NCI-H2196 treated with DMSO at 0.1 percent for 48 hours (cell line): ENCODE measurements around the gene CTCF.

ENCODE experiments used
- DNase-seq: peaks from one replicate; lab custom pipeline; 2025; ENCODE audit not compliant: unreplicated experiment; lab: John Stamatoyannopoulos, UW

Gene CTCF

DNA sequence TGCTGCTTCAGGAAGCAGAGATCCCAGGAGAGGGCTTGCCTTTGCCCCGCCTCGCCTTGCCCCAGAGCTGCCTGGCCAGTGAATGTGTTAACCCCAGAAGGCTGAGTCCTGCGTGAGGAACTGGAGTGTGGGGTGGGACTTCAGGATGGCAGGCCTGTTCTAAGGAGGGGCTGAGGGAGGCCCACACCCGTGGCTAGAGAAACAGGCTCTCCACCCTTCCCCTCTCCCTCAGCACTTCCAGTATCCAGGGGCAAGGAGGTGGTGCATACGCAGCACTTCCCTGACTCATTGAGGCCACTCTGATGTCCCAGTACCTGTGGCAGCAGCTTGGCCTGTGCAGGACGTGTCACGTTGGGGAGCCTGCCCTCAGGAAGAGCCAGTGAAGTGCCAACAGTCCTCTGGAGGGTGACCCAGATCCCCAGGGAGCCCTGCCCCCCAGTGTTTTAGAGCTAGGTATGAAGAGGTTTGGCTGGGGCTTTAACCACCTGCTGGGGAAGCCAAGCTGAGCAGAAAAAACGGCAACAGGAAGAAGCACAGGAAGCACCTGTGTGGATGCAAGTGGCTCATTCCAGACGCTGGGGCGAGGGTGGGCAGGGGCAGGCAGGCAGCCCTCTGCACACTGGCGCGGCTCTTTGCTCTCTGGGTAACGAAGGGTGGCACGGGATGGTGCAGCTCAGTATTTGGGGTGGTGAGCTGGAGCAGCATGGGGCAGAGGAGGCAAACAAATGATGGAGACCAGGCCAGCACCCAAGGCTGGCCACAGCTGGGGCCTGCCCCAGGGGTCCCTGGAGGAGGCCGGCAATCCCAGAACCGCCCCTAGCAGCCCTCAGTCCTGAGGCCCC, 14.7 kb upstream of the CTCF start:
- DNase-seq = no peak

GRCh38 chr16:67548265-67549126, 13.8 kb upstream of the CTCF start:
- no peak for DNase-seq

- DNase-seq = no peak
These were observed 13.1 kb upstream of the CTCF start for GRCh38 chr16:67549240-67549639.

DNA sequence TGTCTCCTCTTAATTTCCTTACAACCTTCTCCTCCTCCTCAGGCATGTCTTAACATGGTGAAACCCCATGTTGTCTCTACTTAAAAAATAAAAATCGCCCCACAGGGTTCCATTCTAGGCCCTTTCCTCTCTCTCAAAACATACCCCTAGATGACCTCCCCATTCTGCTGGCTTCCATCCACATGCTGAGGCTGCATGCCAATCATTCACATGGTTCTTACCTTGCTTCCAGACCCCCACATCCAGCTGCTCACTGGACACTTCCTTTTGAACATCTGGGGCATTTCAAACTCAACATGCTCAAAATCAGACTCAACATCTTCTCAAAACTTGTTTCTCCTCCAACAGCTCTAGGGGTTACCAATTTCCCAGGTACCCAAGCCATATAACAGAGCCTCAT, 12.4 kb upstream of the CTCF start:
- DNase-seq = no peak

- DNase-seq = no peak
These were observed 11.2 kb upstream of the CTCF start for GRCh38 chr16:67551091-67551490.

- DNase-seq = no peak
These were observed 10.4 kb upstream of the CTCF start for GRCh38 chr16:67551972-67552371.

- no peak for DNase-seq
These were observed 9.8 kb upstream of the CTCF start for GRCh38 chr16:67552476-67552875.

DNA sequence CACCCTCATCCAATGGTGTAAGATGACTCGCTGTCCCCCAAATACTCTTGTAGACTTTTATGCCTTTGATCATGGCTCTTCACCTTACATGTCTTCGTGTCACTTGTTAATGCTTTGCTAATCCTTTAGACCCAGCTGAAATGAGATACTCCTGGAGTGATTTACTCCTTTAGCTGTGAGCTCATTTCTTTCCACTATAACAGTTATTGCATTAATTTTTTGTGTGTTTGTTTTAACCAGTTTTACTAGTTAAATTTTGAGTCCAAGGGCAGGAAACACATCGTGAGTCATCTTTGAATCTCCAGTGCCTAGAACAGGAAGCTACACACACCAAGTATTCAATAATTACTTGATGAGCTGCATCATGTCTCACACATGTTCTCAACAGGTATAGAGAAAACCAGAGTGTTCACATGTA, 6.5 kb upstream of the CTCF start:
- no peak for DNase-seq

DNA sequence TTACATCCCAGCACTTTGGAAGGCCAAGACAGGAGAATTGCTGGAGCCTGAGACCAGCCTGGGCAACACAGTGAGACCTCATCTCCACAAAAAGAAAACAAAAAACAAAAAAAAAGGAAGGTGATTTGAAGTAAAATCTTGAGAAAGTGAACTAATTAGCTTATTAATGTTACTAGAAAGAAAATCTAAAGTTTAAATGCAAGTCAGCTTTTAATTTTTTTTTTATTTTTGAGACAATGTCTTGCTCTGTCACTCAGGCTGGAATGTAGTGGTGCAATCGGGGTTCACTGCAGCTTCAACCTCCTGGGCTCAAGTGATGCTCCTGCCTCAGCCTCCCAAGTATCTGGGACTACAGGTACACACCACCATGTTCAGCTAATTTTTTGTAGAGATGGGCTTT, 3.5 kb upstream of the CTCF start:
- no peak for DNase-seq

- DNase-seq = no peak
These were observed 1.4 kb upstream of the CTCF start for GRCh38 chr16:67560827-67561342.

GRCh38 chr16:67561501-67561823, 864 bp upstream of the CTCF start:
- no peak for DNase-seq

DNA sequence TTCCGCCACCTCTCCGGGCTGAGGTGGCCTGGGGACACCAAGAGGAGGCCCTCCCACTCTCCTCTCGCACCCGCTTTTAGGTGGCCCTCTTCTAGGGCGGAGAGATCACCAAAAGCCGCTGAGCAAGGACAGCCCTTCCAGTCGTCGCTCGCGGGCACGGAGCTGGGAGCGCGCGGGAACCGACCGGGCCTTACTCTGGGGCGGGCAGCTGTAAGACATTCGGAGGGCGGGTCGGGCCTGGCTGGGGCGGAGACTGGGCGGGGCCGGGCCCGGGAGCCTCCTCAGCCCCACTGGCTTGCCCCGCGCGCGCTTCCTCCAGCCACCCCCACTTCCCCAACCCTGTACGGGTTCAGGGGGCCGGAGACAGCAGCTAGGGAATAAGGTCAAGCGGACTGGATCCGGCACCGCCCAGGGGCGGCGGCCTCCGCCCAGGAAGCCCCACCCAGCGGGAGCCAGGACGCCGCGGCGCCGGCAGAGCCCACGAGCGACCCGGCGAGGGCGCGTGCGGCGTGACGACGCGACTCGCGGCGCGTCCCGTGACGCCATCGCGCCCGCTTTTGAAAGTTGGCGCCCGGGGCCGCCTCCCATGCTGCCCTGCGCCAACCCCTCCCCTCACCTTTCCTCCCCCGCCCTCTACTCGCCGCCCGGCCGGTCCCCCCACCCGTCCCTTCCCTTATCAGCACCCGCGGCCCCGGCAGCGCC, 351 bp upstream of the CTCF start:
- peak; percentile 76 for DNase-seq

- no peak for DNase-seq
These were observed 787 bp downstream of the CTCF start for GRCh38 chr16:67562918-67563707.

DNA sequence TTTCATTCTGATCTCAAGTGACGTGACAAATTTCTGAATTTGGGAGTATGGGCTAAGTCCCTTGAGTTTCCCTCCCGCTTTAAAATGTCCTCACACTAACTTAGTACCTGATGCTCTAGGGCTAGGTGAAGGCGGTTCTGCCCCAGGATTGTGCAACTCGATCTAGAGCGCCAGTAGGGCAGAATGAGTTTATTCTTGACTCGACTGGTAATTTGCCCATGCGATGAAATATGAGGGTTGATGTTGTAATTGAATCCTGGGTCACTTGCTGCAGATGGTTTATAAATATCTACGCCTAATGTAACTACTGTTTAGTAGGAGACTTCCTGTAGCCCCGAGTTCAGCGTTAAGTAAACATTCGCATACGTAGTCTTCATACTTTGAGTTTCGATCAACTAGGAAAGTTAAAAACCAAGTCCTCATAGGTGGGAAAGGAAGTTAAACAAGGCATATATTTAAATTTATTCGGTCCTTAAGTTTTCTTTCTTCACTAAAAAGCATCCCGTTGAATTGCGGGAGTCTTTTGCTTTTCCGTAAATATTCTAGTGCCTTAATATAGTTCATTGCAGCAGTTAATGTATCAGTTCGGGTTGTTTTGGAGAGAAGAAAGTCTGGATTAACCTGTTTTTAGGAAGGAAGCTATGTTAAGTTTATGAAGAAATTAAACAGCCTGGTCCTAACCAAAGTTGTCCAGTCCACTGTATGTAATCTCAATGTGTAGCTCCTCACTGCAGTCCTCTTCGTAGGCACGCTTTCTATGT, 1.6 kb downstream of the CTCF start:
- no peak for DNase-seq

DNA sequence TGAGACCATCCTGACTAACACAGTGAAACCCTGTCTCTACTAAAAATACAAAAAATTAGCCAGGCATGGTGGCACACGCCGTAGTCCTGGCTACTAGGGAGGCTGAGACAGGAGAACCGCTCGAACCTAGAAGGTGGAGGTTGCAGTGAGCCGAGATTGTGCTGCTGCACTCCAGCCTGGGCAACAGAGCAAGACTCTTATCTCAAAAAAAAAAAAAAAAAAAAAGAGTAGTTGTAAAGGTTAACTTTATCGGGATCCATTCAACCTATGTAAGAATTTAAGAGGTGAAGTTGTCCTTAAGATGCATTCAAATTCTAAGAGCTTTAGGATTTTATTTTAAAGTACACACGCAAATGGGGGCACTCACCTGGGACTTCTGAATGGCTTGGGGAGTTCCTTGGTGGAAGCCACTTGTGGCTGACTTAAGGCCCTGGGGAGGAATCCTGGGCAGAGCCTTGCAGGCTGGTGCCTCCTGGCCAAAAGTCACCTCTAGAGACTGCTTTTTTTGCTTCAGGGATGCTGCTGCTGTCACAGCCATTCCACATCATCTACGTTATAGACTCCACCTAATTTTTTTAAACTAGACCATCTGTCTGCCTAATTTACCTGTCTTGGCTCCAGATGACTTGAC, 3.3 kb downstream of the CTCF start:
- DNase-seq = no peak

- DNase-seq = no peak
These were observed 9.1 kb downstream of the CTCF start for GRCh38 chr16:67571464-67571863.

DNA sequence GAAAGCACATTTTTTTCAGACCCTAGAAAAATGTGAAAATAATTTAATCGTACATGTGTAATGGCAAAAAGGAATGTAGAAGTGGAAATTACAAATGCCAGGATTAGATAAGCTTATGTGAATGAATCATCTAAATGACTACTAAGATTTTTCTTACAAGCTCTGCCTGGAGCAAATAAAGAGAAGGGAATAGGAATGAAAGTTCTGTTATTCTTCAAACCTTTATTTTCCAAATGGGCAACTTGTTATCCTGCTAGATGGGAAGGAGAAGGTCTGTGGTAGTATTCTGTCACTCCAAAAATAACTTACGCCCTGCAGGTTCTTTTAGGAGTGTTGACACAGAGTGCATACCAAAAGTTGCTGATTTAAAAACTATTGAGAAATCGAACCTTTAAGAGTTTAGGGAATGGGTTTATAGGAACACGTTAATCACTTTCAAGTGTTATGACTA, 9.7 kb downstream of the CTCF start:
- no peak for DNase-seq

DNA sequence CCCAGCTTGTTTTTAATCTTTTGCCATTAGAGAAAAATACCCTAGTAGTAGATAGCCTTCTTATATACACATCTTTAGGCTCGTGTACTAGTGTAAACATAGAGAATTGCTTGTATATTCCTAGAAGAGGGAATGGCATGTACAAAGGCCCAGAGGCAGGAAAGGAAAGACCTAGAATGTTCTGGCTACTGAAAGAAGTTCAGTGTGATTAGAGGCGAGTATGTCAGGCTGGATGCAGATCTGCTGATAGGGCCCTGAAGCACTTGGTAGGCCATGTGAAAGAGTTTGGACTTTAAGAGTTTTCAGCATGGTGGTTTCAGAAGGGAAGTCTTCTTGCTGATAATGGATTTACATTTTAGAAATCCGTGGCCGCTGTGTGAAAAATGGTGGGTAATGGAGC, 17.4 kb downstream of the CTCF start:
- no peak for DNase-seq

DNA sequence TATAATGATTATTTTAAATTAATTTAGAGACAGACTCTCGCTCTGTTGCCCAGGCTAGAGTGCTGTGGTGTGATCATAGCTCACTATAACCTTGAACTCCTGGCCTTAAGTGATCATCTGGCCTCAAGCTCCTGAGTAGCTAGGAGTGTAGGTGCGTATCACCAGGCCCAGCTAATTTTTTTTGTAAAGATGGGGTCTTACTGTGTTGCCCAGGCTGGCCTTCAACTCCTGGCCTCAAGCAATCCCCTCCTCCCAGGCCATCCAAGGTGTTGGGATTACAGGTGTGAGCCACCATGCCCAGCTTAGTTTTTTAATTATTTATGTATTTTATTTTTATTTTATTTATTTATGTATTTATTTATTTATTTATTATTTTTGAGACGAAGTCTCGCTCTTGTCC, 17.9 kb downstream of the CTCF start:
- no peak for DNase-seq
